Liver (tissue), 9 donors: Measurements from ENCODE around the gene NAGPA. TPM values are rescaled to one million over a fixed set of nuclear protein-coding genes. Genes with fewer than 3 reads are reported as not detected.

Source experiments
- DNase-seq: peaks from one replicate; pipeline ENCODE4 v3.0.0-alpha.2; 2017; ENCODE audit warnings: low spot score
- H3K27ac ChIP-seq, 2 donors: one replicate each; pipeline ENCODE4 v1.7.0; 2013; ENCODE audit warnings: inconsistent platforms in 2 of 2, low read length in 2 of 2, control low read depth in 1 of 2, low read depth in 1 of 2, mild to moderate bottlenecking in 1 of 2
- H3K27me3 ChIP-seq, 4 donors: one replicate each; pipeline versions ENCODE4 v1.6.1 to v1.7.0; 2013; ENCODE audit warnings: low read length in 3 of 4, inconsistent platforms in 1 of 4, mild to moderate bottlenecking in 1 of 4, moderate library complexity in 1 of 4; ENCODE audit not compliant: control insufficient read depth in 4 of 4, insufficient read depth in 4 of 4
- H3K36me3 ChIP-seq, 4 donors: one replicate each; pipeline versions ENCODE4 v1.6.1 to v1.7.0; 2013; ENCODE audit warnings: low read length in 3 of 4, mild to moderate bottlenecking in 3 of 4, low read depth in 1 of 4, moderate library complexity in 1 of 4; ENCODE audit not compliant: control insufficient read depth in 4 of 4, insufficient read depth in 3 of 4
- H3K4me1 ChIP-seq, 4 donors: one replicate each; pipeline versions ENCODE4 v1.6.1 to v1.7.0; 2013; ENCODE audit warnings: low read length in 3 of 4, mild to moderate bottlenecking in 3 of 4, moderate library complexity in 1 of 4; ENCODE audit not compliant: control insufficient read depth in 4 of 4, insufficient read depth in 4 of 4
- H3K4me3 ChIP-seq, 3 donors: one replicate each; pipeline versions ENCODE4 v1.6.1 to v1.7.0; 2013; ENCODE audit warnings: low read length in 3 of 3, control low read depth in 1 of 3, low read depth in 1 of 3, mild to moderate bottlenecking in 1 of 3
- H3K9ac ChIP-seq, 2 donors: one replicate each; pipeline ENCODE4 v1.7.0; 2013; ENCODE audit warnings: low read length in 2 of 2, mild to moderate bottlenecking in 2 of 2, moderate library complexity in 2 of 2, control low read depth in 1 of 2, low read depth in 1 of 2
- H3K9me3 ChIP-seq, 4 donors: one replicate each; pipeline versions ENCODE4 v1.6.1 to v1.7.0; 2013; ENCODE audit warnings: low read length in 3 of 4; ENCODE audit not compliant: control insufficient read depth in 4 of 4
- EGR1 ChIP-seq, 2 donors: IDR thresholded peaks; 2 replicates each; pipeline ENCODE4 v1.6.1; 2016 to 2018; ENCODE audit warnings: antibody characterized with exemption in 2 of 2, low read depth in 2 of 2
- FOXA1 ChIP-seq: IDR thresholded peaks from 2 replicates; pipeline ENCODE4 v1.6.1; 2016; ENCODE audit warnings: antibody characterized with exemption
- FOXA2 ChIP-seq: IDR thresholded peaks from 2 replicates; pipeline ENCODE4 v1.6.1; 2016; ENCODE audit warnings: antibody characterized with exemption
- GABPA ChIP-seq, 2 donors: IDR thresholded peaks in 1 of 2; conservative IDR thresholded peaks in 1 of 2; 2 replicates each; pipeline ENCODE4 v1.6.1; 2016; ENCODE audit warnings: antibody characterized with exemption in 2 of 2, mild to moderate bottlenecking in 1 of 2, moderate library complexity in 1 of 2
- HNF4A ChIP-seq, 2 donors: conservative IDR thresholded peaks; 2 replicates each; pipeline ENCODE4 v1.6.1; 2016; ENCODE audit warnings: antibody characterized with exemption in 2 of 2, mild to moderate bottlenecking in 2 of 2
- HNF4G ChIP-seq: IDR thresholded peaks from 2 replicates; pipeline ENCODE4 v1.6.1; 2016; ENCODE audit warnings: antibody characterized with exemption
- JUND ChIP-seq, 2 donors: IDR thresholded peaks; 2 replicates each; pipeline ENCODE4 v1.6.1; 2016; ENCODE audit warnings: antibody characterized with exemption in 2 of 2
- NR2F2 ChIP-seq: IDR thresholded peaks from 2 replicates; pipeline ENCODE4 v1.6.1; 2016; ENCODE audit warnings: antibody characterized with exemption
- RAD21 ChIP-seq, 2 donors: IDR thresholded peaks; 2 replicates each; pipeline ENCODE4 v1.6.1; 2016; ENCODE audit warnings: antibody characterized with exemption in 2 of 2, mild to moderate bottlenecking in 2 of 2
- RXRA ChIP-seq, 2 donors: IDR thresholded peaks; 2 replicates each; pipeline ENCODE4 v1.6.1; 2017 to 2018; ENCODE audit warnings: antibody characterized with exemption in 2 of 2, mild to moderate bottlenecking in 1 of 2
- SP1 ChIP-seq: IDR thresholded peaks from 2 replicates; pipeline ENCODE4 v1.6.1; 2018; ENCODE audit warnings: antibody characterized with exemption, mild to moderate bottlenecking
- TAF1 ChIP-seq: conservative IDR thresholded peaks from 2 replicates; pipeline ENCODE4 v1.6.1; 2016; ENCODE audit warnings: antibody characterized with exemption, mild to moderate bottlenecking
- YY1 ChIP-seq: IDR thresholded peaks from 2 replicates; pipeline ENCODE4 v1.6.1; 2016; ENCODE audit warnings: antibody characterized with exemption, mild to moderate bottlenecking
- WGBS: extraction: QIAGEN DNeasy Blood & Tissue Kit; methylation state at CpG from one replicate; pipeline ENCODE4 v1.1.7; 2013; 5-methylcytosine and 5-hydroxymethylcytosine counted together
- polyA plus RNA-seq, 2 donors: library from polyadenylated mRNA; stranded (reverse) in 1 of 2; unstranded in 1 of 2; fragments of 200-250 nt in 1 of 2; fragments of >200 nt in 1 of 2; fragmentation: Nextera tagmentation in 1 of 2; extraction: Ambion mirVana in 1 of 2; gene quantifications; one replicate each; pipeline versions ENCODE4 v1.2.1 to v1.2.3, GENCODE V29; 2013 to 2015
- total RNA-seq, 2 donors: library from RNA; depleted of rRNA; stranded (reverse); fragments of >200 nt; gene quantifications; one replicate each; pipeline ENCODE4 v1.2.3, GENCODE V29; 2014
- TF ChIP-seq, protein P1 (sequence below): fragments of 150-350 bp; IDR thresholded peaks from 2 replicates; pipeline ENCODE4 v1.5.1; 2017; ENCODE audit warnings: improper control_type of control experiment, low read depth, low read length; ENCODE audit not compliant: missing input control
- TF ChIP-seq, protein P2 (sequence below): IDR thresholded peaks from 2 replicates; pipeline ENCODE4 v1.6.1; 2016; ENCODE audit warnings: antibody characterized with exemption
- TF ChIP-seq, protein P3 (sequence below): IDR thresholded peaks from 2 replicates; pipeline ENCODE4 v1.6.1; 2016; ENCODE audit warnings: antibody characterized with exemption
- TF ChIP-seq, protein P4 (sequence below): IDR thresholded peaks from 2 replicates; pipeline ENCODE4 v1.6.1; 2016; ENCODE audit warnings: antibody characterized with exemption, mild to moderate bottlenecking
- TF ChIP-seq, protein P5 (sequence below): IDR thresholded peaks from 2 replicates; pipeline ENCODE4 v1.6.1; 2016; ENCODE audit warnings: antibody characterized with exemption
- donor health status: healthy.
- donor health status: healthy.
- donor health status: healthy.
- donor health status: healthy.
- donor health status: healthy.

NAGPA gene
- total and polyA plus RNA-seq, 4 donors, result 5.4 to 13.4 (median 10.7) TPM

DNA sequence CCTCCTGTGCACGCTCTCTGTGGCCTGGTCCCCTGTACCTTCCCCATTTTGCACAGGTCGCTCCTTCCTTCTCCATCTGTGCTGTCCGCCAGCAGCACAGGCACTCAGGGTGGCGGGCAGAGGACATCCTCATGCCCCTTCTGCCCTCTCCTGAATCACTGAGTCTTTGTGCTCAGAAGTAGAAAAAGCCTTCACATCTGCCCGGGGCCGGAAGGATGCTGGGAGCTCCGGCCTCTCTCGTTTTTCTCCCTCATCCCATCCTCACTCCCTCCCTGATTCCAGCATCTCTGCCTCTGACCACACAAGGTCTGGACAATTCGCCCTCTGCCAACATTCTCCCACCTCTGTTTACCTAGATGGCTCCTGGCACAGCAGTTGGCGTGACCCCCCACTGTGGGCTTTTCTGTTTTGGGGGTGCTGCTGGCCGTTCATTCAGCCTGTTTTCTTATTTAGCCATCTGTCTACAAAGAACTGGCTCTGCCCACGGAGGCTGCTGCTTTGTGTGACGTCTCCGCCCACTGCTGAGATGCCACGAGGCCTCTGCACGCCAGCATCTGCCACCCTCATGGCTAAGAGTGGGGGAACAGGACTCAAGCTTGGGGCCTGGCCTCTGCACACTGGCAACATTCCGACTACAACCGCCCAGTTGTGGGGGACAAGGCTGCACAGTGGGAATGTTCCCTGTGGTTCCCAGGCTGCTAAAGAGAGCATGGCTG lies 38.9 kb downstream of the NAGPA start:
- no peak for TF ChIP-seq FOXA1
- TF ChIP-seq GABPA (IDR thresholded peaks at IDR 0.05 in 1 of 2, conservative IDR thresholded peaks at IDR 0.05 in 1 of 2), result no peak
- TF ChIP-seq HNF4A (conservative IDR thresholded peaks at IDR 0.05), result no peak
- TF ChIP-seq YY1, result no peak
- TF ChIP-seq NR2F2, result no peak
- H3K9ac ChIP-seq, result no peak overlapping the region
- H3K4me3 ChIP-seq, result no peak overlapping the region
- no peaks in the 10 kb centered on the region for H3K36me3 ChIP-seq
- DNase-seq, result no peak
- no peaks in the 10 kb centered on the region for H3K27me3 ChIP-seq
- H3K27ac ChIP-seq, result no peak overlapping the region
- WGBS, result 76% methylated on average over 18 of the region's 18 CpGs
- H3K4me1 ChIP-seq, result no peaks in the 10 kb centered on the region
- no peaks in the 10 kb centered on the region for H3K9me3 ChIP-seq

DNA sequence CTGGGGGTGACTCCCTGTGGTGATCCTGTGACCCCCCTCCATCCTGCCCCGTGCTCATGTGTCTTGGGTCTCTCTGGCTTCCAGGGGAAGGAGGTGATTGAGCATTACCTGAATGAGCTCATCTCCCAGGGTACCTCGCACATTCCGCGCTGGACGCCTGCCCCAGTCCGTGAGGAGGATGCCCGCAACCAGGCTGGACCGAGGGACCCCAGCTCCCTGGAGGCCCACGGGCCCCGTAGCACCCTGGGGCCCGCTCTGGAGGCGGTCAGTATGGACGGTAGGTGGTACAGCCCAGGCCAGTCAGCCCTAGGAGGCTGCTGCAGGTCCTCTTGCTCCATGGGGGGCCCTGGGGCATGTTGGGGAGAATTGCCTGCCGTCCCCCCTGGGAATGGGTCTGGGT lies 42.0 kb downstream of the NAGPA start:
- no peak overlapping the region for H3K9ac ChIP-seq
- WGBS, result 90% methylated on average over 14 of the region's 14 CpGs
- DNase-seq, result no peak
- H3K4me3 ChIP-seq, result no peak overlapping the region
- peaks cover 0 to 4% (median 0%) of the 10 kb centered on the region in 4 donors for H3K9me3 ChIP-seq
- peaks cover 0 to 7% (median 4%) of the 10 kb centered on the region in 4 donors for H3K27me3 ChIP-seq
- peaks cover 0 to 3% (median 0%) of the 10 kb centered on the region in 4 donors for H3K4me1 ChIP-seq
- H3K27ac ChIP-seq, result no peak overlapping the region
- no peaks in the 10 kb centered on the region for H3K36me3 ChIP-seq
- TF ChIP-seq HNF4G (no peak), JUND (IDR thresholded peaks at IDR 0.05) (no peak), FOXA1 (no peak), RAD21 (IDR thresholded peaks at IDR 0.05) (no peak), NR2F2 (no peak), GABPA (IDR thresholded peaks at IDR 0.05 in 1 of 2, conservative IDR thresholded peaks at IDR 0.05 in 1 of 2) (no peak), EGR1 (IDR thresholded peaks at IDR 0.05; ENCODE audit: low read depth in 2 of 2) (no peak), SP1 (no peak), HNF4A (conservative IDR thresholded peaks at IDR 0.05) (no peak), TAF1 (no peak), FOXA2 (no peak), RXRA (IDR thresholded peaks at IDR 0.05) (no peak), YY1 (no peak)
- TF ChIP-seq, protein P1, sequence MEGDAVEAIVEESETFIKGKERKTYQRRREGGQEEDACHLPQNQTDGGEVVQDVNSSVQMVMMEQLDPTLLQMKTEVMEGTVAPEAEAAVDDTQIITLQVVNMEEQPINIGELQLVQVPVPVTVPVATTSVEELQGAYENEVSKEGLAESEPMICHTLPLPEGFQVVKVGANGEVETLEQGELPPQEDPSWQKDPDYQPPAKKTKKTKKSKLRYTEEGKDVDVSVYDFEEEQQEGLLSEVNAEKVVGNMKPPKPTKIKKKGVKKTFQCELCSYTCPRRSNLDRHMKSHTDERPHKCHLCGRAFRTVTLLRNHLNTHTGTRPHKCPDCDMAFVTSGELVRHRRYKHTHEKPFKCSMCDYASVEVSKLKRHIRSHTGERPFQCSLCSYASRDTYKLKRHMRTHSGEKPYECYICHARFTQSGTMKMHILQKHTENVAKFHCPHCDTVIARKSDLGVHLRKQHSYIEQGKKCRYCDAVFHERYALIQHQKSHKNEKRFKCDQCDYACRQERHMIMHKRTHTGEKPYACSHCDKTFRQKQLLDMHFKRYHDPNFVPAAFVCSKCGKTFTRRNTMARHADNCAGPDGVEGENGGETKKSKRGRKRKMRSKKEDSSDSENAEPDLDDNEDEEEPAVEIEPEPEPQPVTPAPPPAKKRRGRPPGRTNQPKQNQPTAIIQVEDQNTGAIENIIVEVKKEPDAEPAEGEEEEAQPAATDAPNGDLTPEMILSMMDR, result no peak
- TF ChIP-seq, protein P2, sequence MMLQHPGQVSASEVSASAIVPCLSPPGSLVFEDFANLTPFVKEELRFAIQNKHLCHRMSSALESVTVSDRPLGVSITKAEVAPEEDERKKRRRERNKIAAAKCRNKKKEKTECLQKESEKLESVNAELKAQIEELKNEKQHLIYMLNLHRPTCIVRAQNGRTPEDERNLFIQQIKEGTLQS, result no peak
- TF ChIP-seq, protein P3, sequence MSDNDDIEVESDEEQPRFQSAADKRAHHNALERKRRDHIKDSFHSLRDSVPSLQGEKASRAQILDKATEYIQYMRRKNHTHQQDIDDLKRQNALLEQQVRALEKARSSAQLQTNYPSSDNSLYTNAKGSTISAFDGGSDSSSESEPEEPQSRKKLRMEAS, result no peak
- TF ChIP-seq, protein P4, sequence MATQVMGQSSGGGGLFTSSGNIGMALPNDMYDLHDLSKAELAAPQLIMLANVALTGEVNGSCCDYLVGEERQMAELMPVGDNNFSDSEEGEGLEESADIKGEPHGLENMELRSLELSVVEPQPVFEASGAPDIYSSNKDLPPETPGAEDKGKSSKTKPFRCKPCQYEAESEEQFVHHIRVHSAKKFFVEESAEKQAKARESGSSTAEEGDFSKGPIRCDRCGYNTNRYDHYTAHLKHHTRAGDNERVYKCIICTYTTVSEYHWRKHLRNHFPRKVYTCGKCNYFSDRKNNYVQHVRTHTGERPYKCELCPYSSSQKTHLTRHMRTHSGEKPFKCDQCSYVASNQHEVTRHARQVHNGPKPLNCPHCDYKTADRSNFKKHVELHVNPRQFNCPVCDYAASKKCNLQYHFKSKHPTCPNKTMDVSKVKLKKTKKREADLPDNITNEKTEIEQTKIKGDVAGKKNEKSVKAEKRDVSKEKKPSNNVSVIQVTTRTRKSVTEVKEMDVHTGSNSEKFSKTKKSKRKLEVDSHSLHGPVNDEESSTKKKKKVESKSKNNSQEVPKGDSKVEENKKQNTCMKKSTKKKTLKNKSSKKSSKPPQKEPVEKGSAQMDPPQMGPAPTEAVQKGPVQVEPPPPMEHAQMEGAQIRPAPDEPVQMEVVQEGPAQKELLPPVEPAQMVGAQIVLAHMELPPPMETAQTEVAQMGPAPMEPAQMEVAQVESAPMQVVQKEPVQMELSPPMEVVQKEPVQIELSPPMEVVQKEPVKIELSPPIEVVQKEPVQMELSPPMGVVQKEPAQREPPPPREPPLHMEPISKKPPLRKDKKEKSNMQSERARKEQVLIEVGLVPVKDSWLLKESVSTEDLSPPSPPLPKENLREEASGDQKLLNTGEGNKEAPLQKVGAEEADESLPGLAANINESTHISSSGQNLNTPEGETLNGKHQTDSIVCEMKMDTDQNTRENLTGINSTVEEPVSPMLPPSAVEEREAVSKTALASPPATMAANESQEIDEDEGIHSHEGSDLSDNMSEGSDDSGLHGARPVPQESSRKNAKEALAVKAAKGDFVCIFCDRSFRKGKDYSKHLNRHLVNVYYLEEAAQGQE, result no peak
- TF ChIP-seq, protein P5, sequence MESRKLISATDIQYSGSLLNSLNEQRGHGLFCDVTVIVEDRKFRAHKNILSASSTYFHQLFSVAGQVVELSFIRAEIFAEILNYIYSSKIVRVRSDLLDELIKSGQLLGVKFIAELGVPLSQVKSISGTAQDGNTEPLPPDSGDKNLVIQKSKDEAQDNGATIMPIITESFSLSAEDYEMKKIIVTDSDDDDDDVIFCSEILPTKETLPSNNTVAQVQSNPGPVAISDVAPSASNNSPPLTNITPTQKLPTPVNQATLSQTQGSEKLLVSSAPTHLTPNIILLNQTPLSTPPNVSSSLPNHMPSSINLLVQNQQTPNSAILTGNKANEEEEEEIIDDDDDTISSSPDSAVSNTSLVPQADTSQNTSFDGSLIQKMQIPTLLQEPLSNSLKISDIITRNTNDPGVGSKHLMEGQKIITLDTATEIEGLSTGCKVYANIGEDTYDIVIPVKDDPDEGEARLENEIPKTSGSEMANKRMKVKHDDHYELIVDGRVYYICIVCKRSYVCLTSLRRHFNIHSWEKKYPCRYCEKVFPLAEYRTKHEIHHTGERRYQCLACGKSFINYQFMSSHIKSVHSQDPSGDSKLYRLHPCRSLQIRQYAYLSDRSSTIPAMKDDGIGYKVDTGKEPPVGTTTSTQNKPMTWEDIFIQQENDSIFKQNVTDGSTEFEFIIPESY, result no peak
